Parathyroid adenoma (tissue), 2 donors: Measurements from ENCODE around the gene BRAF.

Experiments used
- H2AFZ ChIP-seq: fragments of 300-600 bp; sonication (generic); one replicate; pipeline ENCODE4 v1.7.0; 2017; ENCODE audit warnings: antibody characterized with exemption, mild to moderate bottlenecking
- H3K27ac ChIP-seq: fragments of 300-600 bp; sonication (generic); one replicate; pipeline ENCODE4 v1.7.0; 2017
- H3K27me3 ChIP-seq: fragments of 300-600 bp; sonication (generic); one replicate; pipeline ENCODE4 v1.7.0; 2017; ENCODE audit warnings: low read length; ENCODE audit not compliant: control insufficient read depth, insufficient read depth
- H3K36me3 ChIP-seq: fragments of 300-600 bp; sonication (generic); one replicate; pipeline ENCODE4 v1.7.0; 2017; ENCODE audit warnings: low read length; ENCODE audit not compliant: control insufficient read depth, insufficient read depth
- H3K4me1 ChIP-seq: fragments of 300-600 bp; sonication (generic); one replicate; pipeline ENCODE4 v1.7.0; 2017; ENCODE audit warnings: control low read depth
- H3K4me2 ChIP-seq: fragments of 300-600 bp; sonication (generic); one replicate; pipeline ENCODE4 v1.7.0; 2017; ENCODE audit warnings: low read length
- H3K4me3 ChIP-seq: fragments of 300-600 bp; sonication (generic); one replicate; pipeline ENCODE4 v1.7.0; 2017; ENCODE audit warnings: low read depth, low read length
- H3K79me2 ChIP-seq: fragments of 300-600 bp; sonication (generic); one replicate; pipeline ENCODE4 v1.7.0; 2017; ENCODE audit warnings: control low read depth
- H3K9ac ChIP-seq: fragments of 300-600 bp; sonication (generic); one replicate; pipeline ENCODE4 v1.7.0; 2017; ENCODE audit warnings: mild to moderate bottlenecking
- H3K9me3 ChIP-seq: fragments of 300-600 bp; sonication (generic); one replicate; pipeline ENCODE4 v1.7.0; 2017; ENCODE audit warnings: low read length; ENCODE audit not compliant: control insufficient read depth
- CTCF ChIP-seq: fragments of 300-600 bp; sonication (generic); IDR thresholded peaks from one replicate; pipeline ENCODE4 v1.7.0; 2017; ENCODE audit warnings: antibody characterized with exemption, mild to moderate bottlenecking
- donor health status: primary hyperparathyroidism.

BRAF gene

GRCh38 chr7:140778975-140779374, 145.8 kb downstream of the BRAF start:
- Histone ChIP-seq H3K9ac (no peak overlapping the region), H2AFZ (no peak overlapping the region), H3K9me3 (no peaks in the 10 kb centered on the region), H3K36me3 (no peaks in the 10 kb centered on the region), H3K27me3 (no peaks in the 10 kb centered on the region), H3K4me3 (no peak overlapping the region), H3K27ac (no peak overlapping the region), H3K79me2 (no peaks in the 10 kb centered on the region), H3K4me2 (no peak overlapping the region), H3K4me1 (no peaks in the 10 kb centered on the region)
- TF ChIP-seq CTCF = no peak

DNA sequence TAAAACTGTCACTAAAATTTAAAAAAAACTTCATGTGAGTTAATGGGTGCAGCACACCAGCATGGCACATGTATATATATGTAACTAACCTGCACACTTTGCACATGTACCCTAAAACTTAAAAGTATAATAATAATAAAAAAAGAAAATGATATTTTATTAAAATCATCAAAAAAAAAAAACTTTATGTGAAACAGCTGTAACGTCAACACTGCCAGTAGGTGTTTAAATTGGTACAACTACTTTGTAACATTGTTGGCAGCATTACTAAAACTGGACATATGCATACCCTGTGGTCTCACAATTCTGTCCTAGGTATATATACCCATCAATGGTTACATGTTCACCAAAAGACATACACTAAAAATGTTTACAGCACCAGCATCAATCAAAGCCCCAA, 146.2 kb downstream of the BRAF start:
- no peaks in the 10 kb centered on the region for H3K27me3 ChIP-seq
- H3K4me1 ChIP-seq = no peaks in the 10 kb centered on the region
- H3K36me3 ChIP-seq = no peaks in the 10 kb centered on the region
- TF ChIP-seq CTCF = no peak
- no peaks in the 10 kb centered on the region for H3K79me2 ChIP-seq
- no peaks in the 10 kb centered on the region for H3K9me3 ChIP-seq
- H3K4me3 ChIP-seq = no peak overlapping the region
- no peak overlapping the region for H2AFZ ChIP-seq
- no peak overlapping the region for H3K9ac ChIP-seq
- H3K27ac ChIP-seq = no peak overlapping the region
- H3K4me2 ChIP-seq = no peak overlapping the region

DNA sequence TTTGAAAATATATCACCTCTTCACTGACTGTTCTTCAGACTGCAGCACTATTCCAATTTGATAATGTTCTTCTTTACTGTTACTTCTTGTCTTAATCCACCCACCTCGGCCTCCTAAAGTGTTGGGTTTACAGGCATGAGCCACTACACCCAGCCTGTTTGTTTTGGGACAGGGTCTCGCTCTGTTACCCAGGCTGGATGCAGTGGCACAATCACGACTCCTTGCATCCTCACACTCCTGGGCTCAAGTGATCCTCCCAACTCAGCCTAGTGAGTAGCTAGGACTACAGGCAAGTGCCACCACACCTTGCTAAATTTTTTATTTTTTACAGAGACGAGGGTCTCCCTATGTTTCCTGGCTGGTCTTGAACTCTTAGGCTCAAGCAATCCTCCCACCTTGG, 150.4 kb downstream of the BRAF start:
- no peaks in the 10 kb centered on the region for H3K27me3 ChIP-seq
- H3K9ac ChIP-seq = no peak overlapping the region
- H2AFZ ChIP-seq = no peak overlapping the region
- no peaks in the 10 kb centered on the region for H3K36me3 ChIP-seq
- no peak overlapping the region for H3K4me2 ChIP-seq
- TF ChIP-seq CTCF = no peak
- no peaks in the 10 kb centered on the region for H3K79me2 ChIP-seq
- no peak overlapping the region for H3K27ac ChIP-seq
- no peak overlapping the region for H3K4me3 ChIP-seq
- H3K4me1 ChIP-seq = no peaks in the 10 kb centered on the region
- H3K9me3 ChIP-seq = no peaks in the 10 kb centered on the region

DNA sequence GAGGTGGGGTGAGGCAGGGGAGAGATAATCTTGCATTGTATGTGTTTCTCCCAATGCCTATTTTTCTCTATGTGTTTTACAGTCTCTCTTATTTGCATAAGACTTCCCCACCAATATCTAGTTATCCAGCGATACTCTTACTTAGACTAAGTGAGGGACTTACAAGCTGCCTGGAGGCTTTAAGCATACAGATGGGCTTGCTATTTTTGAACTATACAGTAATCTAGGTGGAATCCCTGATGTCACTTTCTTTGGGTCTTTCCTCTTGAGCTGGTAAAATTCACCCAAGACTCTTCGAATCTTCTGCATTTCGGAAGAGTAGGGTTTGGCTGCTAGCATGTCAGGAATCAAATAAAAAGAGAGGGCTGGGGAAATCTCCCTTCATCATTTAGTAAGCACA, 151.6 kb downstream of the BRAF start:
- Histone ChIP-seq H3K9ac (no peak overlapping the region), H3K4me2 (no peak overlapping the region), H2AFZ (no peak overlapping the region), H3K79me2 (no peaks in the 10 kb centered on the region), H3K36me3 (no peaks in the 10 kb centered on the region), H3K4me1 (no peaks in the 10 kb centered on the region), H3K27ac (no peak overlapping the region), H3K27me3 (no peaks in the 10 kb centered on the region), H3K9me3 (no peaks in the 10 kb centered on the region), H3K4me3 (no peak overlapping the region)
- no peak for TF ChIP-seq CTCF

GRCh38 chr7:140771826-140772225, 152.9 kb downstream of the BRAF start:
- H3K27ac ChIP-seq = no peak overlapping the region
- H3K9ac ChIP-seq = no peak overlapping the region
- H3K27me3 ChIP-seq = no peaks in the 10 kb centered on the region
- no peak overlapping the region for H2AFZ ChIP-seq
- no peak overlapping the region for H3K4me3 ChIP-seq
- no peaks in the 10 kb centered on the region for H3K36me3 ChIP-seq
- no peaks in the 10 kb centered on the region for H3K9me3 ChIP-seq
- no peaks in the 10 kb centered on the region for H3K79me2 ChIP-seq
- H3K4me2 ChIP-seq = no peak overlapping the region
- no peaks in the 10 kb centered on the region for H3K4me1 ChIP-seq
- no peak for TF ChIP-seq CTCF
